NCI-H1436 treated with DMSO at 0.1 percent for 48 hours (cell line): ENCODE data around the gene NDUFS5.
"Not testable (repeated sequence)": the region's sequence is repeated elsewhere in the genome, so short reads cannot be mapped to it uniquely, and the experiment has no call there.

ENCODE experiments used
- DNase-seq: peaks from one replicate; lab custom pipeline; 2025; lab: John Stamatoyannopoulos, UW

NDUFS5 gene

DNA sequence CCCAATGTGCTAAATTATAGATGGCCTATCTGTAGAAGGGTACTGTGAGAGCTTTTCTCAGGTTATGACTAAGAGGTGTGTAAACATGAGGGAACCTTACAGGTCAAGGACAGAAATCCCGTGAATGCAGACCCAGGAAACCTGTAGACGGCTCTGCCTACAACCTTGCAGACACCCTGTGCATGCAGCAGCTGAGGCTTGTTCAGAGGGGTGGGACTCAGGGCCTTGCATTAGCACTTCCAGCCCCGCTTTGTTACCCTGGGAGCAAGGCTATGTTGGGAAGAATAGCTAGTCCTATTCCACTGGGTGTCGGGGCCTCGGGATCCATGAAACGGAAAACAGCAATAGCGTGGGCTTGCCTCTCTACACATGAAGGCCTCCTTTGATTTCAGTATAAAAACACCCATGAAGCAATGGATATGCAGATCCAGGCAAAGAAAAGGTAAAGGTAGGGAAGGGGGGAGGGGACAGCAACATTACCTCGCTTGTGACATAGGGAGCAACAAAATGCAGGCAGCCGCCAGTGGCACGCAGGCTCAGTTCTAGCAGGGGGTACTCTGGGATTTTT, 9.5 kb upstream of the NDUFS5 start:
- no peak for DNase-seq

DNA sequence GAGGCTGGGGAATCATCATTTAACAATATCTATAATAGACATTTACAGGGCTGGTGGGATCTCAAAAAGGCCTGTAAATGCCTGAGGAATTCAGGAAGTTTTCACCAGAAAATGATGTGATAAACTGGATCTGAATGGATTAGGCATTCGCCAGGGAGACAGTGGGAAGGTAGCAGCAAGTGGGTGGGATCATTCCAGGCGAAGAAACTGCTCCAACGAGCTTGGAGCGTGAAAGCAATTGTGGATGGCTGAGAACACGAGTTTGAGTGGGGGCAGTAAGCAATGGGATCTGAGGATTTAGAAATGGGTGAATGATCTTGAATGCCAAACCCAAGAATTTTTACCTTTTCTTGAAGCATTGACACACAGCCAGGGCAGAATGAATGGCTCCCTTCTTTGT, 8.9 kb upstream of the NDUFS5 start:
- DNase-seq = no peak

DNA sequence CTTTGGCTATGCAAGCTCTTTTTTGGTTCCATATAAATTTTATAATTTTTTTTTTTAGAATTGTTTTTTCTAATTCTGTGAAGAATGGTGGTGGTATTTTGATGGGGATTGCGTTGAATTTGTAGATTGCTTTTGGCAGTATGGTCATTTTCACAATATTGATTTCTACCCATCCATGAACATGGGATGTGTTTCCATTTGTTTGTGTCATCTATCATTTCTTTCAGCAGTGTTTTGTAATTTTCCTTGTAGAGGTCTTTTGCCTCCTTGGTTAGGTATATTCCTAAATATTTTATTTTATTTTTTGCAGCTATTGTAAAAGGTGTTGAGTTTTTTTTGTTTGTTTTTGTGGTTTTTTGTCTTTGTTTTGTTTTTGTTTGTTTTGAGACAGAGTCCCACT, 5.7 kb upstream of the NDUFS5 start:
- not testable (repeated sequence) for DNase-seq

DNA sequence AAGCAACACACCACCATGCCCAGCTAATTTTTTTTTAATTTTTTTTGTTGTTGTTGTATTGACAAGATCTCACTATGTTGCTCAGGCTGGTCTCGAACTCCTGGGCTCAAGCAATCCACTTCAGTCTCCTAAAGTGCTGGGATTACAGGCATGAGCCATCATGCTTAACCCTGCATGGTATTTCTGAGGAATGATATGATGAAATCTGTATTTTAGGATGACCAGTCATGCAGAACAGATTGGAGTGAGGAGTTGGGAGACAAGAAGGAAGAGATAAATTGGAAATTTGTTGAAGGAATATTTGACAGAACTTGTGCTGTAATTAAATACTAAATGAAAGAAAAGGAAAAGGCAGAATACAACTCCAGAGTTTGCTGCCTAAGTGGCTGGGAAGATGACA, 4.7 kb upstream of the NDUFS5 start:
- DNase-seq = no peak

- DNase-seq = no peak
Measured at GRCh38 chr1:39023140-39023539, 3.0 kb upstream of the NDUFS5 start.

DNA sequence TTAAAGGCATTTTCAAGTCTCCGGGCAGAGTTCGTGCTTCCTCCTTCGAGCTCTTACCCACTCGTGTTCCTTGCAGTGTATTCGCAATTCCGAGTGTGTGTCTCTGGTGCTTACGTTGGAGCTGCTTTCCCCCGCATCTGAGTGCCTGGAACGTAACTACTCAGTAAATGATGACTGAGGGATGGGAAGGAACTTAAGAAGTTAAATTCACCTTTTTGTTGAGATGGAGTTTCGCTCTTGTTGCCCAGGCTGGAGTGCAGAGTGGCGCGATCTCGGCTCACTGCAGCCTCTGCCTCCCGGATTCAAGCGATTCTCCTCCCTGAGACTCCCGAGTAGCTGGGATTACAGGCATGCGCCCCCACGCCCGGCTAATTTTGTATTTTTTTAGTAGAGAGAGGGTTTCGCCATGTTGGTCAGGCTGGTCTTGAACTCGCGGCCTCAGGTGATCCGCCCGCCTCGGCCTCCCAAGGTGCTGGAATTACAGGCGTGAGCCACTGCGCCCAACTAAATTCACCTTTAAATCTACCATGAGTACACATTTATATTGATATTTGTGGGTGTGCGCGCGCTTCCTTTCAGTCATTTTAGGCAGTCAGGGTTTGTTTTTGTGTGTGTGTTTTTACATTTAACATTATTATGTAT, 837 bp downstream of the NDUFS5 start:
- no peak for DNase-seq

DNA sequence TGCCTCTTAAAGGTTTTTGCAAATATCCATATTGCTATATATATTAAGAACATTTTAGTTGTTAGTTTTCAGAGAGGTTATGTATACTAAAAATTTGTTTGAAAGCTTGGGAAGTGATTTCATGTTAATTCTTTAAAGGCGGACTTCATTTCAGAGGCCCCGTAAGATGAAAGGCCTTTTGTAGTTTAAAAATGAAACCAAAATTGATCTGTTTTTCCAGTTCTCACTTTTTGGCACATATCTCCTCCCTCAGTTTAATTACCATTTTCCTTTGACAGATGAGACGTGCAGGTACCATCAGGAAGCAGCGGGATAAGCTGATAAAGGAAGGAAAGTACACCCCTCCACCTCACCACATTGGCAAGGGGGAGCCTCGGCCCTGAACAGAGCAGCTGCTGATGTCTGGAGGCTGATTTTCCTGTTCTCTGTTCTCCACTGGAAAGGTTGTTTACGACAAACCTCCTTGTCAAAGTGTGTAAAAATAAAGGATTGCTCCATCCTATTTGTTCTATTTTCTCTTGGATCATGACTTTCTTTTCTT, 8.0 kb downstream of the NDUFS5 start:
- DNase-seq = no peak

DNA sequence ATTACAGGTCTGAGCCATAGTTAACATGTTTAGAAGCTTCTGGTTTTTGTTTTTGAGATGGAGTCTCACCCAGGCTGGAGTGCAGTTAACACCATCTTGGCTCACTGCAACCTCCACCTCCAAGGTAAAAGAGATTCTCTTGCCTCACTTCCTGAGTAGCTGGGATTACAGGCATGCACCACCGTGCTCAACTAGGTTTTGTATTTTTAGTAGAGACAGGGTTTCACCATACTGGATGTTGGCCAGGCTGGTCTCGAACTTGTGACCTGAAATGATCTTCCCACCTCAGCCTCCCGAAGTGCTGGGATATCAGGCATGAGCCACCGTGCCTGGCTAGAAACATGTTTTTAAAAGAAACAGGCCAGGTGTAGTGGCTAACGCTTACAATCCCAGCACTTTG, 10.5 kb downstream of the NDUFS5 start:
- DNase-seq = no peak

- no peak for DNase-seq
Measured at GRCh38 chr1:39043513-39043912, 17.4 kb downstream of the NDUFS5 start.

DNA sequence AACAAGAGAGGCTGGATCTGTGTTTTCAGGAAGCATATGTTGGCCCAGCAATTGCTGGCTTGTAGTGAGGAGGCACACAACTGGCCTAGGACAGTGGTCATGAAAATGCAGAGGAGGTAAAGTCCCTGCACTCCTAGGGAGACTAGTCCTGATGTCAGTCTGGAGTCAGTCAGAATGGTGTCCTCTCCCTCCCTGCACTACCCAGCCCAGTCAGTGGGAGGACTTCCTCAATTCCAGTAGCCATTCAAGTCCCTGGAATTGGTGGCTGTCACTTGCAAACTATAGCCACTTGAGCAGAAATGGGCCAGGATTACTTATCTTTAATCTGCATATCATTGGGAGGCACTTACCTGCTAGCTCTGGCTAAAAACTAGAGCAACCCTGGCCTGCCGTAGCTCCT, 18.6 kb downstream of the NDUFS5 start:
- no peak for DNase-seq

- DNase-seq = no peak
Measured at GRCh38 chr1:39045231-39045630, 19.1 kb downstream of the NDUFS5 start.

GRCh38 chr1:39046613-39047210, 20.6 kb downstream of the NDUFS5 start:
- DNase-seq = no peak

DNA sequence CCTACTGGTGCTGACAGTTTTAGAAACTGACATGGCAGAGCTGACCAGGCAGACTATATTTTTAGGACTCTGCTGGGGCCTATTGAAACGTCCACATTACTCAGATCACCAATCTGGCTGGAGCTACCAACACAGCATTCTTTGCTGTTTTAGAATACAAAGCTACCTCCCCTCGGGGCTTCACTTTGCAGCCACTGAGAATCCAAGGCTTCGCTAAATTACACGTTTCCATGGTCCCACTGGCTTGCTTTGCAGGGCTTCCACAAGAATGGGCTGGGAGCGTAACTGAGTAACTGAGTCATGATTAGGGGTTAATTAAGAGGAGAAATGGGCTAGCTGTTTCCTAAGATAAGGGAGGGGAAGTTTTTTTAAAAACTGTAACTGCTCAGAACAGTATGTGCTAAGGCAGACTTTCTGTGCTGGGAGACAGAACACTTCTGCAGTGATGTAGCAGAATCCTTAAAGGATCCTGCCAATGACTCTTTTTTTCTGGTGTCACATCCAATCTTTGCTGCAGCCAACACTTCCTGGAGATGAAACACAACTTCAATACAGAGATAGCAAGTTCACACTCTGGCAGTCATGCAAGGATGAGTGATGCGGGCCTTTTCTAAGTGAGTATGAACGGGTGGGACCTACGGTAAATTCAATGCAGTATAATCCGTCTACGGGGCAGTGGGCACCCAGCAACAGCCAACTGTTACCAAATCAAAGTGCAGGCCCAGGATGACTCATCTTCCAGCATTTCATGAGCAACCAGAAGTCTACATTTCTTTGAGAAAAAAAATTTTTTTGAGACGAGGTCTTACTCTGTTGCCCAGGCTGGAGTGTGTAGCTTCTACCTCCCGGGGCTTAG, 21.5 kb downstream of the NDUFS5 start:
- no peak for DNase-seq

DNA sequence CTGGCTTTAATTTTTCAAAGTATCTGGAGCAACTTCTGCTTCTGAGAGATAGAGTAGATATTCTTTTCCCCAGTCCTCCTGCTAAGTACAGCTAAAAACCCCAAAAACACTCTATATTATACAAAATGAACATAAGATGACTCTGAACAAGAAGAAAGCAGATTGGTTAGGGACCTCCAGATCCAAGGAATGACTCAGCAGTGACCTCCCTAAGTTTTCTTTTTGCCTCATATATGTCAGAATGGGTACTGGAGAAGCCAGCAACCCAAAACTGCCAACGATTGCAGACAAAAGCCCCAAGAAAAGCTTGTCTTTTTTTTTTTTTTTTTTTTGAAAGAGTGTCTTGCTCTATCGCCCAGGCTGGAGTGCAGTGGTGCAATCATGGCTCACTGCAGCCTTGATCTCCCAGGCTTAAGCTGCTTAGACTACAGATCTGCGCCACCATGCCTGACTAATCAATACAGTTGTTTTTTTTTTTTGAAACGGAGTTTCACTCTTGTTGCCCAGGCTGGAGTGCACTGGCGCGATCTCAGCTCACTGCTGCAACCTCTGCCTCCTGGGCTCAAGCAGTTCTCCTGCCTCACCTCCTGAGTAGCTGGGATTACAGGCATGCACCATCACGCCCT, 22.7 kb downstream of the NDUFS5 start:
- no peak for DNase-seq

DNA sequence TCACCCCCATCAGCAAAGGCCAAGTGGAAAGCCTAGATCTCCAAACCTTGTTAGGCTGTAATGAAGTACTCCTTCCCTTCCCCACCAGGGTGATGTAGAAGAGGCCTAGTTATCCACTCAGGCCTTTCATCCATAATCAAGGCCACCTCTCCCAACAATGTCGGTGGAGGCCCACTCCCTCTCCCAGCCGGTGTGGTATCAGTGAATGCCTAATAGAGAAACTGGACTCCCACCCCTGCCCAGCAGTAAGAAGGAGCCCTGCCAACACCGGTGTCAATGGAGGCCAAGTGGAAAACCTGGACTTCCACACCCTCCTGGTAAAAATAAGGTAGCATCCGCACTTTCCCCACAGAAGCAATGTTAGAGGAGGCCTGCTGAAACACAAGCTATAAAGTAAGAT, 23.9 kb downstream of the NDUFS5 start:
- DNase-seq = no peak

GRCh38 chr1:39051193-39051850, 25.2 kb downstream of the NDUFS5 start:
- DNase-seq = not testable (repeated sequence)

- no peak for DNase-seq
Measured at GRCh38 chr1:39051956-39052355, 25.8 kb downstream of the NDUFS5 start.

- not testable (repeated sequence) for DNase-seq
Measured at GRCh38 chr1:39055213-39055710, 29.1 kb downstream of the NDUFS5 start.

DNA sequence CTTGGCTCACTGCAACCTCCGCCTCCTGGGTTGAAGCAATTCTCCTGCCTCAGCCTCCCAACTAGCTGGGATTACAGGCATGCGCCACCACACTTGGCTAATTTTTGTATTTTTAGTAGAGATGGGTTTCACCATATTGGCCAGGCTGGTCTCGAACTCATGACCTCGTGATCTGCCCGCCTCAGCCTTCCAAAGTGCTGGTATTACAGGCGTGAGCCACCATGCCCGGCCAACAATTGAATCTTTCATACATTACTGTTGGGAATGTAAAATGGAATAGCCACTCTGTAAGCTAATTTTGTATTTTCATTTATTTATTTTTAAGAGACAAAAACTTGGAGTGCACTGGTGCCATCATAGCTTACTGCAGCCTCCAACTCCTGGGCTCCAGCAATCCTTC, 35.4 kb downstream of the NDUFS5 start:
- not testable (repeated sequence) for DNase-seq

GRCh38 chr1:39061951-39062350, 35.8 kb downstream of the NDUFS5 start:
- no peak for DNase-seq

GRCh38 chr1:39063191-39063590, 37.0 kb downstream of the NDUFS5 start:
- DNase-seq = no peak
